Measurements from ENCODE around the gene XKR3.
"Not testable (repeated sequence)": the region's sequence is repeated elsewhere in the genome, so short reads cannot be mapped to it uniquely, and the experiment has no call there.

DNA sequence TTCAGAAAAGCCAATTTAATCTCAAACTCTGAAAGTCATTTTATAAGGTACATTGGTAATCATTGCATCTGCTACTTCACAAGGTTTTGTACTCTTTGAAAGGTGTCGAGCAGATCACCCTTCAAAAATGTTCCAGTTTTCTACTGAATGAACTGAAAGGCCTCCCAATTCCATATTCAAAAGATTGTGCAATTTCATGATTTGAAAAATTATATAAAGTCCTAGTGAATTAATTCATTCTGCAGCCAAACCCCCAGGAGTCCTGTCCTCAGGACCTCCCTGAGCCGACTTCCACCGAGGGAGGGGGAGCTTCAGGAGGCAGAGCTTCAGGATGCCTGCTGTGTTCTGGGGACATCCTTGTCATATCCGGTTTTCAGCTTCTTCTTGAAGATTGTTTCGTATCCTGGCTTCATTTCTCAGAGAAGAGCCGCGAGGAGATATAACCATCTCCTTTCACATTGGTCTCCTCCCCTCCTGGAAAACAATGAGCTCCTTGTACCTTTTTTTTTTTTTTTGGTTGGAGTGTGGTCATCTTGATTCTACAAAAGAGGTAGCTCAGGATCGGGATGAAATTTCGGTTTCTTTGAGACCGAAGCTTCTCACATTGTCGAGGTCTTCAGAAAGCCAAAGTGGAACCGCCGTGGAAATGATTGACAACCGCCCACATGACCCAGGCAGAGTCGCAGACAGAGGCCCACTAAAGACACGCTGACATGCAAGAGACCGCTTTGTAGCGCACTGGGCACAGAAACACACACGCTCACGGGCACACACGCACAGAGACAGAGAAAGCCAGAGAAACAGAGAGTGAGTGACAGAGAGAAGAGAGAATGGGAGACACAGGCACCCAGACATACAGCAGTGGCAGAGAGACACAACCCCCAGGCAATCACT, 77.7 kb downstream of the XKR3 start:
- TF ChIP-seq FOSL1 (IDR thresholded peaks at IDR 0.05; ENCODE audit: insufficient read depth, low read depth, low read length); POLR2AphosphoS5 (IDR thresholded peaks at IDR 0.05; ENCODE audit: low read depth, low read length); SRF (IDR thresholded peaks at IDR 0.05; ENCODE audit: low read depth, low read length); ZNF274 (IDR thresholded peaks at IDR 0.05; ENCODE audit: borderline replicate concordance, extremely low read depth, low read length): not testable (repeated sequence)
